ENCODE measurements around the gene RRAGC. TPM values are rescaled to one million over a fixed set of nuclear protein-coding genes. Genes with fewer than 3 reads are reported as not detected.
A peak's percentile ranks its signal among the peaks of the same experiment; 100 is the strongest.

RRAGC gene
- total and polyA plus RNA-seq, 2 of the 13 experiments (the other 11 are each of a cell fraction or from before 2014, with no cell fraction given), result 7.6 to 8.0 TPM

DNA sequence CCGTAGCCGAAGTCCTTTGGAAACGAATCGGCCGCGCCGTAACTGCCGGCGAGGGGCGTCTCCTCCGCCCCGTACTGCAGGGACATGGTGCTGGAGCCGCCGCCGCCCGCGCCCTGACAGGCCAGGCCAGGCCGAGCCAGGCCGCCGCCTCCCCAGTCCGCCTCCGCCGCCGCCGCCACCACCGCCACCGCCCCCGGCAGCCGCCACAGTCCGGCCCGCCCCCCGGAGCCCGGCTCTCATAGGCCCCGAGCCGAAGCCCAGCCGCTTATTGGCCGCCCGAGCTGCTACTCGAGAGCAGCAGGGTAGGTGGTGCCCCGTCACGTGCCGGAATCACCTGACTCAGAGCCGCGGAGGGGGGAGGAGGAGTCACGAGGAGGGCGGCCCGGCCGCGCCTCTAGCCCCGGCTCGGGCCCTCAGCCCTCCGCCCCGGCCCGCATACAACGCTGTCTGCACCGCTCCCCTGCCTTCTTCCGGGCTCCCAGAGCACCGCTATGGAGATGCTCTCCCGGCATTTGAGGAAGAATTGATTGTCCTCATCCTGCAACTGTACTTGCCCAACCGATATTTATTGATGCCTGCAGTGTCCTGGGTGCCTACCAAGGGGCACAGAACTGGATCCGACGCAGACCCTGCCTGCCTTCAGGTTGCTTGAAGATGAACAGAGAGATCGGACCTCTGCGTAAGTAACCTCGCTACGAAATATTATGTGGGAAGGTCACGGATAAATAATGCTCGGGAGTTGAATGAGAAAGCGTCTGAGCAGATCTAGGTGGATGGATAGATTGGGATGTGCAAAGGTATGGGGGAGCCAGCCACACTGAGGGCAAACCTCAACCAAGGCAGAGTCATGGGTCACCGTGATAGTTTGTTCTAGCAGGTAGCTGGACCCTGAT, at the start of gene RRAGC (continued):
- TF ChIP-seq ZNF780A (CRISPR knock-in tag; IDR thresholded peaks at IDR 0.05) (no peak), ZNF530 (CRISPR knock-in tag; IDR thresholded peaks at IDR 0.05; ENCODE audit: low read depth) (no peak), KLF11 (CRISPR knock-in tag; IDR thresholded peaks at IDR 0.05) (no peak), KDM5A (IDR thresholded peaks at IDR 0.05; ENCODE audit: borderline replicate concordance, low read length) (no peak; the same call in 1 of the 2 replicates), SMC3 (IDR thresholded peaks at IDR 0.05; ENCODE audit: low read length) (no peak), ZNF296 (CRISPR knock-in tag; conservative IDR thresholded peaks at IDR 0.05) (no peak), PAF1 (CRISPR knock-in tag; IDR thresholded peaks at IDR 0.05) (no peak), ZNF598 (CRISPR knock-in tag; IDR thresholded peaks at IDR 0.05; ENCODE audit: borderline replicate concordance) (no peak), ISX (CRISPR knock-in tag; conservative IDR thresholded peaks at IDR 0.05) (no peak), TOPORS (CRISPR knock-in tag; IDR thresholded peaks at IDR 0.05) (no peak), ZNF343 (CRISPR knock-in tag; IDR thresholded peaks at IDR 0.05) (no peak), KAT8 (CRISPR knock-in tag; IDR thresholded peaks at IDR 0.05) (peak; percentile 88), ZSCAN30 (CRISPR knock-in tag; IDR thresholded peaks at IDR 0.05) (no peak)
- TF ChIP-seq, protein P1, sequence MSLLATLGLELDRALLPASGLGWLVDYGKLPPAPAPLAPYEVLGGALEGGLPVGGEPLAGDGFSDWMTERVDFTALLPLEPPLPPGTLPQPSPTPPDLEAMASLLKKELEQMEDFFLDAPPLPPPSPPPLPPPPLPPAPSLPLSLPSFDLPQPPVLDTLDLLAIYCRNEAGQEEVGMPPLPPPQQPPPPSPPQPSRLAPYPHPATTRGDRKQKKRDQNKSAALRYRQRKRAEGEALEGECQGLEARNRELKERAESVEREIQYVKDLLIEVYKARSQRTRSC (CRISPR knock-in tag; IDR thresholded peaks at IDR 0.05; ENCODE audit: low read depth), result no peak
- TF ChIP-seq, protein P2, sequence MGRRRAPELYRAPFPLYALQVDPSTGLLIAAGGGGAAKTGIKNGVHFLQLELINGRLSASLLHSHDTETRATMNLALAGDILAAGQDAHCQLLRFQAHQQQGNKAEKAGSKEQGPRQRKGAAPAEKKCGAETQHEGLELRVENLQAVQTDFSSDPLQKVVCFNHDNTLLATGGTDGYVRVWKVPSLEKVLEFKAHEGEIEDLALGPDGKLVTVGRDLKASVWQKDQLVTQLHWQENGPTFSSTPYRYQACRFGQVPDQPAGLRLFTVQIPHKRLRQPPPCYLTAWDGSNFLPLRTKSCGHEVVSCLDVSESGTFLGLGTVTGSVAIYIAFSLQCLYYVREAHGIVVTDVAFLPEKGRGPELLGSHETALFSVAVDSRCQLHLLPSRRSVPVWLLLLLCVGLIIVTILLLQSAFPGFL (CRISPR knock-in tag; IDR thresholded peaks at IDR 0.05), result no peak
- TF ChIP-seq, protein P3, sequence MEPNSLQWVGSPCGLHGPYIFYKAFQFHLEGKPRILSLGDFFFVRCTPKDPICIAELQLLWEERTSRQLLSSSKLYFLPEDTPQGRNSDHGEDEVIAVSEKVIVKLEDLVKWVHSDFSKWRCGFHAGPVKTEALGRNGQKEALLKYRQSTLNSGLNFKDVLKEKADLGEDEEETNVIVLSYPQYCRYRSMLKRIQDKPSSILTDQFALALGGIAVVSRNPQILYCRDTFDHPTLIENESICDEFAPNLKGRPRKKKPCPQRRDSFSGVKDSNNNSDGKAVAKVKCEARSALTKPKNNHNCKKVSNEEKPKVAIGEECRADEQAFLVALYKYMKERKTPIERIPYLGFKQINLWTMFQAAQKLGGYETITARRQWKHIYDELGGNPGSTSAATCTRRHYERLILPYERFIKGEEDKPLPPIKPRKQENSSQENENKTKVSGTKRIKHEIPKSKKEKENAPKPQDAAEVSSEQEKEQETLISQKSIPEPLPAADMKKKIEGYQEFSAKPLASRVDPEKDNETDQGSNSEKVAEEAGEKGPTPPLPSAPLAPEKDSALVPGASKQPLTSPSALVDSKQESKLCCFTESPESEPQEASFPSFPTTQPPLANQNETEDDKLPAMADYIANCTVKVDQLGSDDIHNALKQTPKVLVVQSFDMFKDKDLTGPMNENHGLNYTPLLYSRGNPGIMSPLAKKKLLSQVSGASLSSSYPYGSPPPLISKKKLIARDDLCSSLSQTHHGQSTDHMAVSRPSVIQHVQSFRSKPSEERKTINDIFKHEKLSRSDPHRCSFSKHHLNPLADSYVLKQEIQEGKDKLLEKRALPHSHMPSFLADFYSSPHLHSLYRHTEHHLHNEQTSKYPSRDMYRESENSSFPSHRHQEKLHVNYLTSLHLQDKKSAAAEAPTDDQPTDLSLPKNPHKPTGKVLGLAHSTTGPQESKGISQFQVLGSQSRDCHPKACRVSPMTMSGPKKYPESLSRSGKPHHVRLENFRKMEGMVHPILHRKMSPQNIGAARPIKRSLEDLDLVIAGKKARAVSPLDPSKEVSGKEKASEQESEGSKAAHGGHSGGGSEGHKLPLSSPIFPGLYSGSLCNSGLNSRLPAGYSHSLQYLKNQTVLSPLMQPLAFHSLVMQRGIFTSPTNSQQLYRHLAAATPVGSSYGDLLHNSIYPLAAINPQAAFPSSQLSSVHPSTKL (CRISPR knock-in tag; IDR thresholded peaks at IDR 0.05), result peak; percentile 49; the same call in 1 of the 2 replicates
- TF ChIP-seq, protein P4, sequence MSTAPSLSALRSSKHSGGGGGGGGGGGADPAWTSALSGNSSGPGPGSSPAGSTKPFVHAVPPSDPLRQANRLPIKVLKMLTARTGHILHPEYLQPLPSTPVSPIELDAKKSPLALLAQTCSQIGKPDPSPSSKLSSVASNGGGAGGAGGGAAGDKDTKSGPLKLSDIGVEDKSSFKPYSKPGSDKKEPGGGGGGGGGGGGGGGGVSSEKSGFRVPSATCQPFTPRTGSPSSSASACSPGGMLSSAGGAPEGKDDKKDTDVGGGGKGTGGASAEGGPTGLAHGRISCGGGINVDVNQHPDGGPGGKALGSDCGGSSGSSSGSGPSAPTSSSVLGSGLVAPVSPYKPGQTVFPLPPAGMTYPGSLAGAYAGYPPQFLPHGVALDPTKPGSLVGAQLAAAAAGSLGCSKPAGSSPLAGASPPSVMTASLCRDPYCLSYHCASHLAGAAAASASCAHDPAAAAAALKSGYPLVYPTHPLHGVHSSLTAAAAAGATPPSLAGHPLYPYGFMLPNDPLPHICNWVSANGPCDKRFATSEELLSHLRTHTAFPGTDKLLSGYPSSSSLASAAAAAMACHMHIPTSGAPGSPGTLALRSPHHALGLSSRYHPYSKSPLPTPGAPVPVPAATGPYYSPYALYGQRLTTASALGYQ (CRISPR knock-in tag; IDR thresholded peaks at IDR 0.05), result no peak
